Dermis blood vessel endothelial cell (primary cell): ENCODE results near the gene KIAA1671. TPM values are rescaled to one million over a fixed set of nuclear protein-coding genes. Genes with fewer than 3 reads are reported as not detected.

Source experiments
- DNase-seq: peaks from one replicate; pipeline ENCODE4 v3.0.0; 2010
- total RNA-seq: library from RNA; depleted of rRNA; stranded (reverse); fragments of >200 nt; gene quantifications from 2 replicates; pipeline ENCODE4 v1.2.3, GENCODE V29; 2014

Gene KIAA1671
- total RNA-seq, 1 donor from 2014 or later = 41.9 TPM

- DNase-seq = peak; percentile 39
These were observed 142.1 kb downstream of the KIAA1671 start for GRCh38 chr22:25094579-25094978.

GRCh38 chr22:25095869-25096268, 143.4 kb downstream of the KIAA1671 start:
- no peak for DNase-seq

GRCh38 chr22:25096638-25097405, 144.3 kb downstream of the KIAA1671 start:
- no peak for DNase-seq

- no peak for DNase-seq
These were observed 146.0 kb downstream of the KIAA1671 start for GRCh38 chr22:25098445-25099081.

- no peak for DNase-seq
These were observed 146.7 kb downstream of the KIAA1671 start for GRCh38 chr22:25099202-25099601.

- DNase-seq = no peak
These were observed 147.9 kb downstream of the KIAA1671 start for GRCh38 chr22:25100402-25100801.

- DNase-seq = no peak
These were observed 148.4 kb downstream of the KIAA1671 start for GRCh38 chr22:25100948-25101347.

GRCh38 chr22:25101501-25101900, 149.0 kb downstream of the KIAA1671 start:
- DNase-seq = no peak

- no peak for DNase-seq
These were observed 149.5 kb downstream of the KIAA1671 start for GRCh38 chr22:25101986-25102385.

- no peak for DNase-seq
These were observed 150.2 kb downstream of the KIAA1671 start for GRCh38 chr22:25102722-25103121.

GRCh38 chr22:25104367-25104766, 151.9 kb downstream of the KIAA1671 start:
- no peak for DNase-seq

GRCh38 chr22:25105817-25106650, 153.5 kb downstream of the KIAA1671 start:
- no peak for DNase-seq

- no peak for DNase-seq
These were observed 157.5 kb downstream of the KIAA1671 start for GRCh38 chr22:25109878-25110595.

- DNase-seq = no peak
These were observed 158.0 kb downstream of the KIAA1671 start for GRCh38 chr22:25110596-25110845.

- DNase-seq = peak; percentile 94
These were observed 158.5 kb downstream of the KIAA1671 start for GRCh38 chr22:25110846-25111578.

- peak; percentile 50 for DNase-seq
These were observed 159.3 kb downstream of the KIAA1671 start for GRCh38 chr22:25111579-25112517.

- DNase-seq = peak; percentile 25
These were observed 160.2 kb downstream of the KIAA1671 start for GRCh38 chr22:25112538-25113253.

- peak; percentile 84 for DNase-seq
These were observed 160.8 kb downstream of the KIAA1671 start for GRCh38 chr22:25113316-25113721.

- DNase-seq = peak; percentile 68
These were observed 162.2 kb downstream of the KIAA1671 start for GRCh38 chr22:25114369-25115362.
